Measurements from ENCODE around the gene NOC4L.

- no peak; the same call in 1 of the 2 replicates for TF ChIP-seq CTCF (IDR thresholded peaks at IDR 0.05)
- TF ChIP-seq ZFX (IDR thresholded peaks at IDR 0.05; ENCODE audit: borderline replicate concordance) = no peak
These were observed 45.9 kb downstream of the NOC4L start for GRCh38 chr12:132190012-132190755.
